ENCODE measurements around the gene PGLYRP2.

DNA sequence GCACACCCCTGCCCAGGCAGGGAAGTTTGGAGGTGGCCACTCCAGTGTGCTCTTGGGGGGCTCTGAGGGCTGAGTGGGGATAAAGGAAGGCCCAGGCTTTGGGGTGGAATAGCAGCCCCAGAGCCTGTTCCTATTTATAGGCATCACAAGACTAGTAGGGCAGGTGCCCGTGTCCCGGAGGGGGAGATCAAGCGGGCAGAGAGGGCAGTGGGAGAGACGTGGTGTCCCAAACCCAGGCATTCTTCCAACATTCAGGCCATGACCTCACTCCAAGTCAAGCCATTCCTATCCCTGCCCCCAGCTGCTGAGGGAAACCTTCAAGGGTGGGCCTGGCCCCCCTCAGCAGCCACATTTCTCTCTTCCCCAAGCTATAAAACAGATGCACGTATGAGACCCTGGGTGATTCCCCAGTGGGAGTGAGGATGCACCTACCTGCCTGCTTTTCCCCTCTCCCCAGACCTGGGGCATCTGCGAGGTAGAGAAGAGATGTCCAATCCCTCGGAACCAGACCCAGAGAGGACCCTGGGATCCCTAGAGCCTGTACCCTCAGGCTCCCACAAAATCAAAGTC lies 33.4 kb downstream of the PGLYRP2 start:
- TF ChIP-seq CTCF (IDR thresholded peaks at IDR 0.05) = no peak
- no peak for TF ChIP-seq EP300 (IDR thresholded peaks at IDR 0.05)
